Fibroblast of mammary gland (primary cell): ENCODE data around the gene EIF2D.

Experiments
- DNase-seq: peaks from one replicate; pipeline ENCODE4 v3.0.0-alpha.2; 2010; ENCODE audit warnings: low read depth
- H3K4me3 ChIP-seq: 2 replicates; pipeline ENCODE4 v1.5.1; 2011; ENCODE audit warnings: low read depth, mild to moderate bottlenecking, low read length, moderate library complexity; ENCODE audit not compliant: control insufficient read depth
- TF ChIP-seq, protein P1 (sequence below): conservative IDR thresholded peaks from 2 replicates; pipeline ENCODE4 v1.5.1; 2011; ENCODE audit warnings: low read depth, low read length, inconsistent platforms; ENCODE audit not compliant: control insufficient read depth, insufficient read depth

The EIF2D gene

DNA sequence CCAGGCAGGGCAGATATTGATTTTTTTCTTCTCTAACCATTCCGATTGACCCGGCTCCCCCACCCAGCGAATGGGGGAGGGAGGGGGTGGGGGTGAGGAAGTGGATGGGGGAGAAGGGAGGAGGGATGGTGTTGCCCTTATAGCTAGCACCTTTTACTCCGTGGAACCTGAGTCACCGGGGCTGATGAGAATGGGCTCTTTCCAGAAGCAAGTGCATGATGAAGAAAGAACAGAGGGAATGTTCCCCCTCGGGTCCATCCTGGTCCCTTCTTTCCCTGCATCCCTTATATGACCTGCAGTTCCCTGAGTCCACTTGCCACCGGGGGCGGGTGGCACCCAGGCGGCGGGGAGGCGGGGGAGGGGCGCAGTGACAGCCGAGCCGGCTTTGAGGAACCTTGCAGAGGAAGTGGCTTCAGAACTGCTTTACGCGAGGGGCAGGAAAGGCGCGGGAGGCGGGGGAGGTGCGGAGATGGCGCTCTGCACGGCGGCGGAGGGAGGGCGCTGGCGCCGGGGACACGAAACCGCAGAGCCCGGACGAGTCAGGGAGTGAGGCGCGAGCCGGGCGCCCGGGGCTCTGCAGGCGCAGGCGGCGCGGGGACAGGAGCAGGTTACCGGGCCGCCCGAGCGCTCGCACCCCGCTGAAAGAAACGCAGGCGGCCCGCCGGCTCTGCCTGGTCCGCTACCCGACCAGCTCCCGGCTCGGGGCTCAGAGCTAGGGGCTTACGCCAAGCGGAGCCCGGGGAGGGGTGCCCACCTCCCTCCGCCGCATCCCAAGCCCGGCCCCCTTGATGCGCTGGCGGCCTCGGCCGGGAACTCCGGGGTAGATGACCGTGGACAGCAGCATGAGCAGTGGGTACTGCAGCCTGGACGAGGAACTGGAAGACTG, 55.3 kb downstream of the EIF2D start:
- TF ChIP-seq, protein P1, sequence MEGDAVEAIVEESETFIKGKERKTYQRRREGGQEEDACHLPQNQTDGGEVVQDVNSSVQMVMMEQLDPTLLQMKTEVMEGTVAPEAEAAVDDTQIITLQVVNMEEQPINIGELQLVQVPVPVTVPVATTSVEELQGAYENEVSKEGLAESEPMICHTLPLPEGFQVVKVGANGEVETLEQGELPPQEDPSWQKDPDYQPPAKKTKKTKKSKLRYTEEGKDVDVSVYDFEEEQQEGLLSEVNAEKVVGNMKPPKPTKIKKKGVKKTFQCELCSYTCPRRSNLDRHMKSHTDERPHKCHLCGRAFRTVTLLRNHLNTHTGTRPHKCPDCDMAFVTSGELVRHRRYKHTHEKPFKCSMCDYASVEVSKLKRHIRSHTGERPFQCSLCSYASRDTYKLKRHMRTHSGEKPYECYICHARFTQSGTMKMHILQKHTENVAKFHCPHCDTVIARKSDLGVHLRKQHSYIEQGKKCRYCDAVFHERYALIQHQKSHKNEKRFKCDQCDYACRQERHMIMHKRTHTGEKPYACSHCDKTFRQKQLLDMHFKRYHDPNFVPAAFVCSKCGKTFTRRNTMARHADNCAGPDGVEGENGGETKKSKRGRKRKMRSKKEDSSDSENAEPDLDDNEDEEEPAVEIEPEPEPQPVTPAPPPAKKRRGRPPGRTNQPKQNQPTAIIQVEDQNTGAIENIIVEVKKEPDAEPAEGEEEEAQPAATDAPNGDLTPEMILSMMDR: no peak
- no peak for DNase-seq
- H3K4me3 ChIP-seq: peak overlapping the region; percentile 33

DNA sequence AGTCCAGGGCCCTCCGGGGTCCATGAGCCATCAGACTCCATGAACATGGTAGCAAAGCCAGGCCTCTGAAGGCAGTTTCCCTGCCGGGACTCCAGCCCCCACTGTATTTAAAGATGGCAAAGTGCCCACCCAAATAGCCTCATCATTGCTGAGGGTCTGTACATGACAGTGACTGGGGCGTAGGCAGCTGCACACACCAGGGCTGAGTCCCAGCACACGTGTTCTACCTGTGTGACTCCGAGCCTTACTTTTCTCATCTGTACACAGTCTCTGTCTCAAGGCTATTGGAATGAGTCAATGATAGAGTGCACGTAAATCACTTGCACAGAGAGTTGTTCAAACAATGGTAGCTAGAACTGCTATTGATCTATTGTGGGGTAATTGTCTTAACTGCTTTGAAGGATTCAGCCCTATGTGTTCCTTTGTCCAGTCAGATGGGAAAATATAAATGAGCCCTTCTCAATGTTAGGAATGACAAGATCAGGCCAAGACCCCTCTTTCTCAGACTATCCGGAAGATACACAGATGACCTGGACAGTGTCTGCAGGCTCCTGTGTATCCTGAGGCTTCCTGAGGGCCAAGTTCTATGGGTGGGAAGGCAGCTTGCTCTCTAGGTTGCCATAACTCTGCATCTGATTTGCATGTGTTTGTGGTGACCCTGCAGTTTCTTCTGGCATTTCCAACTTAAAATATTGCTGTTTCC, 56.1 kb downstream of the EIF2D start:
- TF ChIP-seq, protein P1: no peak
- no peak overlapping the region for H3K4me3 ChIP-seq
- no peak for DNase-seq

DNA sequence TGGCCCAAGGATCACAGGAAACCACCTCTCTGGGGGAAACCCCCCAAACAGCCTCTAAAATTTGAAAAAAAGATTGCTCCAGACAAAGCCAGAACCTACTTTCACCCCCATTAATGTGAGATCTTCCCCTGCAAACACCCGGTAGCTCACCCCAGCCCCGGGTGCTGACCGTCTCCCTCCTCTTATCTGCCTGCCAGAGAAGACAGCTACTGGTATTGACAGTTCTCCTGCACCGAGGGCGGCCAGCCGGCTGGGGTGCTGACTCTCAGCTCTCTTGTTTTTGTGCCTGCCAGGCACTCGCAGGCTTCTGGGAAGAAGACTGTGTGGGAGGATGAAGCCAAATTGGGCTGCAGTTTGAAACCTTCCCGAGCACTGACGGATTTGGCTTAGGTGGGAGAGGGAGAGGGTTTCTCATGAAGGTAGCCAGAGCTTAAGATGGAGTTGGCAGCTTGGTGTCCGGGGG, 56.8 kb downstream of the EIF2D start:
- DNase-seq: no peak
- no peak overlapping the region for H3K4me3 ChIP-seq

DNA sequence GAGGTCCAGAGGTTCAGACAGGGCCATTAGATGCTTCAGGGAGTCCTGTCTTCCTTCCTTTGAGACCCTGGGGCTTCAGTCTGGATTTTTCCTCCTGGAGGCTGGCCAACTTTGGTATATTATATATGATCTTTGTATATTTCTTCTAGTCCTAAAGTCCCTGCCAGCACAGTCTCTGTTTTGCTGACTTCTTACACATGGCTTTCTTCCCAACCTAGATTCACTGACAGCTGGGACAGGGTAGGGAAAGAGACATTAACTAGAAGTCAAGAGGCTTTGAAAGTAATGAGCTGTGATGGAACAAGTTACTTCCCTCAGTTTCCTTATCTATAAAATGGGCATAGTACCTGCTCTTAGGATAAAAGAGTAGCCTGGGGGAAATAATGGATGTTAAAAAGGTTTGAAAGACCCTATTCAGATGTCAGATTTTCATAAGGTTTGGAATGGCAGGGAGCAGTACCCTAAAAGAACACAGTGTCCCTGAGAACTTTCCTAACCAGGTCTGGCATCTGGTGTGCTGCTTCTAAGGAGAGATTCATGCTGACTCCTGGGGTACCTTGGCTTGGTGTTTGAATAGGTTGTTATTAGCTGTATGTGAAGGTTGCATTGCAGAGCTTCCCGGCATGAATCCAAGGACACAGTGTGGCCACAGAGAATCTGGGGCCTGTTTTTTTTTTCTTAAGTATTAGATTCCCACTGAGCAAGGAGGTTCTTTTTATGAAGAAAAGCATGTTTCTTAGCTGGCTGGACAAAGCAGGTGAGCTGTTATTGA, 57.4 kb downstream of the EIF2D start:
- TF ChIP-seq, protein P1: no peak
- no peak overlapping the region for H3K4me3 ChIP-seq
- DNase-seq: no peak

More for the DNA sequence above, 56.8 kb downstream of the EIF2D start:
- TF ChIP-seq, protein P1: no peak

DNA sequence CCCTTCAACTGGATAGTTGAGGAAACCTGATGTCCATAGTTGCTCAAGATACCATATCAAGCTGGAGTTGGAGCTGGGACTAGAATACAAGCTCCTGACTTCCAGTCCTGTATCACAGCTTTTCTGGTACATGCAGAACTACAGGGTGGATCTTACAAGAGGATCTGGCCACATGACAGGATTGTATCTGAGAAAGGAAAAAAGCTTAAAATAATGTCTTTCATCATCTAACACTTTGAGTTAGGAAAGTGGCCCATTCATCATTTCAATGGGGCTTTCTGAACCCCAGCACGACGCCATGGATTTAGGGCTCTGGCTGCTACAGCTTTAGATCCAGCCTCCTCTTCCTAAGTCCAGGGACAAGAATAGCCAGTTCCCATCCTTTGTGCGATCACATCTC, 58.1 kb downstream of the EIF2D start:
- TF ChIP-seq, protein P1: no peak
- H3K4me3 ChIP-seq: no peak overlapping the region
- DNase-seq: no peak

DNA sequence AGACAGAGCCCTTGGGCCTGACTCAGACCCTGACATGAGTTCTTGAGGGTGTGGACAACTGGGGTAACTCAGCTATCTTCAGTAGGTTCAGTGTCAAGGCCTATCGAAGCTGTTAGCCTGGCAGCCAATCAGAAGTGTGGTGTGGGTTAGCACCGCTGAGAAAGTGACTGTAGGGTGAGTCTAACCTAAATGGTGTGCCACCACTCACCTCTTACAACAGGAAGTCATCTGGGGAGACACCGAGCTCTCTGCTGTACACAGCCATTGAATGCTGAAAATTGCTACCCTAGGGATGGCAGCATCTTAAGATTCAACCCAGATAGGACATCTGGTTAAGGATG, 60.3 kb downstream of the EIF2D start:
- no peak overlapping the region for H3K4me3 ChIP-seq
- TF ChIP-seq, protein P1: no peak
- no peak for DNase-seq
